ENCODE measurements around the gene CARMIL1. TPM values are rescaled to one million over a fixed set of nuclear protein-coding genes. Genes with fewer than 3 reads are reported as not detected.

Gene CARMIL1
- total RNA-seq, 2 donors from 2014 or later: 28.7 to 31.6 TPM

GRCh38 chr6:25303254-25303653 is 24.1 kb downstream of the CARMIL1 start:
- peaks cover 6% of the 10 kb centered on the region for H3K9me3 Mint-ChIP-seq
- no peak for DNase-seq
- no peaks in the 10 kb centered on the region for H3K36me3 ChIP-seq (ENCODE audit: control insufficient read depth, insufficient read depth, low read length)
- 85% methylated on average over 1 of the region's 1 CpG; no CpG with 5 or more reads in 1 of the 2 experiments for WGBS, 2 experiments (ENCODE audit: insufficient coverage in 1 of 2, insufficient read length in 1 of 2)
- no peaks in the 10 kb centered on the region for H3K27me3 ChIP-seq (ENCODE audit: control insufficient read depth, insufficient read depth, low read length, poor library complexity, severe bottlenecking)
- no peak overlapping the region for H3K9ac ChIP-seq (ENCODE audit: extremely low read depth, low read length, poor library complexity, severe bottlenecking)
- H3K27ac ChIP-seq (ENCODE audit: low read depth, low read length): no peak overlapping the region
- H3K4me1 Mint-ChIP-seq: peaks cover 39% of the 10 kb centered on the region
- no peak overlapping the region for H3K4me3 Mint-ChIP-seq
- no peaks in the 10 kb centered on the region for H3K27me3 Mint-ChIP-seq (ENCODE audit: insufficient read depth)
- H3K4me3 ChIP-seq (ENCODE audit: low read length): peak overlapping the region; percentile 30
- H3K27ac Mint-ChIP-seq: no peak overlapping the region
- H3K9me3 ChIP-seq (ENCODE audit: control insufficient read depth, low read length): peaks cover 6% of the 10 kb centered on the region
- no peak for TF ChIP-seq CTCF (conservative IDR thresholded peaks at IDR 0.05)
- H3K36me3 Mint-ChIP-seq (ENCODE audit: low read depth): peaks cover 9% of the 10 kb centered on the region
- no peaks in the 10 kb centered on the region for H3K4me1 ChIP-seq (ENCODE audit: control insufficient read depth, insufficient read depth, low read length)

DNA sequence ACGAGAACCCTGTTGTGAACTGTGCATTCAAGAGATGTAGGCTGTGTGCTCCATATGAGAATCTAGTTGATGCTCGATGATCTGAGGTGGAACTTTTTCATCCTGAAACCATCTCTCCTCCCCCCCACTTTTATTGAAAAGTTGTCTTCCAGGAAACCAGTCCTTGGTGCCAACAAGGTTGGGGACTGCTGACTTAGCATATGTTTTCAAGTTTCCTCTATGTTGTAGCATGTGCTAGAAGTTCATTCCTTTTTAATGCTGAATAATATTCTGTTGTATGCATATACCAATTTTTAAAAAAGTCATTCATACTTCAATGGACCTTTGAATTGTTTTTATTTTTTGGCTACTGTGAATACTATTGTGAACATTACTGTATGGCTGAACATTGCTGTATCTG is 27.2 kb downstream of the CARMIL1 start:
- Mint-ChIP-seq H3K4me3 (no peak overlapping the region), H3K36me3 (ENCODE audit: low read depth) (peaks cover 9% of the 10 kb centered on the region), H3K27ac (no peak overlapping the region), H3K4me1 (peaks cover 49% of the 10 kb centered on the region), H3K27me3 (ENCODE audit: insufficient read depth) (no peaks in the 10 kb centered on the region), H3K9me3 (peaks cover 6% of the 10 kb centered on the region)
- no peaks in the 10 kb centered on the region for H3K27me3 ChIP-seq (ENCODE audit: control insufficient read depth, insufficient read depth, low read length, poor library complexity, severe bottlenecking)
- peaks cover 5% of the 10 kb centered on the region for H3K4me1 ChIP-seq (ENCODE audit: control insufficient read depth, insufficient read depth, low read length)
- H3K9ac ChIP-seq (ENCODE audit: extremely low read depth, low read length, poor library complexity, severe bottlenecking): no peak overlapping the region
- no peak overlapping the region for H3K4me3 ChIP-seq (ENCODE audit: low read length)
- 88 to 91% methylated on average over 2 of the region's 2 CpGs for WGBS, 2 experiments (ENCODE audit: insufficient coverage in 1 of 2, insufficient read length in 1 of 2)
- H3K9me3 ChIP-seq (ENCODE audit: control insufficient read depth, low read length): peaks cover 6% of the 10 kb centered on the region
- H3K36me3 ChIP-seq (ENCODE audit: control insufficient read depth, insufficient read depth, low read length): no peaks in the 10 kb centered on the region
- DNase-seq: no peak
- TF ChIP-seq CTCF (conservative IDR thresholded peaks at IDR 0.05): no peak
- H3K27ac ChIP-seq (ENCODE audit: low read depth, low read length): no peak overlapping the region

DNA sequence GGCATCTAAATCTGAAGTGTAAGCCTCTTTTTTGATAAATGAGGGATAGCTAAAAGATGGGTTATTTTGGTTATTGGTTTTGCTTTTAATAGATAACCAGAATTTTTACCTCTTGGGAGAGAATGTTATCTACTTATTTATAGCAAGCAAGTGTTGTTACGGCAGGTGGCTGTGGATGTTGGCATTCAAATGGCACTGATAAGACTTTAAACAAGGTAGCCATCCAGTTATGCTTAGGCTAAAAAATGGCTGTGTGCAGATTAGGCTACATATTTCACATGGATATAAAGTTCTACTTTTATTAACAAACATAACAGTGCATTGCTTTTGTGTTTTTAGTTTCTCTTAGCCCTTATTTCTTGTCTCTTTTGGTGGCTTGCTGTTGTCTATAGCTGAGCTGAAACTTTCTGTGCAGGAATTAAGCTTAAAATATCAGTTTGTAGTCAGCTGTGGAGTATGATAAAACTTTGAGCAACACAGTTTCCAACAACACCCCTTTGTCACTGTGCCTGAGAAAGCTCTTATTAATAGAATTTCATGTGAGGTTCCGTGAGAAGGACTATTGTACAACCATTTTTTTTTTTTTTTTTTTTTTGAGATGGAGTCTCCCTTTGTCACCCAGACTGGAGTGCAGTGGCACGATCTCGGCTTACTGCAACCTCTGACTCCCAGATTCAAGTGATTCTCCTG is 28.8 kb downstream of the CARMIL1 start:
- H3K27ac Mint-ChIP-seq: no peak overlapping the region
- no peak overlapping the region for H3K4me3 Mint-ChIP-seq
- Histone ChIP-seq H3K36me3 (ENCODE audit: control insufficient read depth, insufficient read depth, low read length) (no peaks in the 10 kb centered on the region), H3K4me3 (ENCODE audit: low read length) (no peak overlapping the region), H3K27ac (ENCODE audit: low read depth, low read length) (no peak overlapping the region), H3K9me3 (ENCODE audit: control insufficient read depth, low read length) (peaks cover 6% of the 10 kb centered on the region), H3K9ac (ENCODE audit: extremely low read depth, low read length, poor library complexity, severe bottlenecking) (no peak overlapping the region), H3K4me1 (ENCODE audit: control insufficient read depth, insufficient read depth, low read length) (peaks cover 13% of the 10 kb centered on the region), H3K27me3 (ENCODE audit: control insufficient read depth, insufficient read depth, low read length, poor library complexity, severe bottlenecking) (no peaks in the 10 kb centered on the region)
- no peak for DNase-seq
- peaks cover 6% of the 10 kb centered on the region for H3K9me3 Mint-ChIP-seq
- peaks cover 49% of the 10 kb centered on the region for H3K4me1 Mint-ChIP-seq
- H3K36me3 Mint-ChIP-seq (ENCODE audit: low read depth): peaks cover 9% of the 10 kb centered on the region
- WGBS, 2 experiments (ENCODE audit: insufficient coverage in 1 of 2, insufficient read length in 1 of 2): 94 to 97% methylated on average over 2 to 4 of the region's 4 CpGs
- H3K27me3 Mint-ChIP-seq (ENCODE audit: insufficient read depth): no peaks in the 10 kb centered on the region
- no peak for TF ChIP-seq CTCF (conservative IDR thresholded peaks at IDR 0.05)

Data from endodermal cell (in vitro differentiated cells).